A673 (cell line): ENCODE results near the gene USP25.

ENCODE experiments used
- EZH2 ChIP-seq: fragments of 200-600 bp; sonication (generic); IDR thresholded peaks from 2 replicates; pipeline ENCODE4 v1.6.1; 2017; ENCODE audit warnings: borderline replicate concordance, low read depth, mild to moderate bottlenecking, mixed read lengths, antibody characterized with exemption, low read length; ENCODE audit not compliant: poor library complexity, severe bottlenecking
- TF ChIP-seq, protein P1 (sequence below): fragments of 300-800, 200-600 bp; sonication (generic); conservative IDR thresholded peaks from 2 replicates; pipeline ENCODE4 v1.5.1; 2017; ENCODE audit warnings: low read depth, mild to moderate bottlenecking, antibody characterized with exemption, low read length, moderate library complexity, mixed read lengths

DNA sequence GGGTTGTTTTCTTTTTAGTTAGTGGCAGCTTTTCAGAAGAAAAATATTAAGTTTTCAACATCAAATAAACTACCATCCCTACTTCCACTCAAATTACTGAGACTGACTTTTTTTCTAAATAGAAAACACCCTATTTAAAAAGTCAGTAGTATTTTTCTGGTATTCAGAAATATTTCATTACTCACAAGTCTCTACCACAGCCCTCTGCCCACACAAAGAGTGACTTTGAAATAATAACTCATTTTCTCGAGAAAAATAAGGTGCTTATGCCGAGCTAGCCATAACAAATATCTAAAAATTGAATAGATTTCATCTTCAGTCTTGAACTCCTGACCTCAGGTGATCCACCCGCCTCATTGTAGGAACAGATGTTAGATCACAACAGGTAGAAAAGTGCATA is 41.8 kb upstream of the USP25 start:
- TF ChIP-seq, protein P1, sequence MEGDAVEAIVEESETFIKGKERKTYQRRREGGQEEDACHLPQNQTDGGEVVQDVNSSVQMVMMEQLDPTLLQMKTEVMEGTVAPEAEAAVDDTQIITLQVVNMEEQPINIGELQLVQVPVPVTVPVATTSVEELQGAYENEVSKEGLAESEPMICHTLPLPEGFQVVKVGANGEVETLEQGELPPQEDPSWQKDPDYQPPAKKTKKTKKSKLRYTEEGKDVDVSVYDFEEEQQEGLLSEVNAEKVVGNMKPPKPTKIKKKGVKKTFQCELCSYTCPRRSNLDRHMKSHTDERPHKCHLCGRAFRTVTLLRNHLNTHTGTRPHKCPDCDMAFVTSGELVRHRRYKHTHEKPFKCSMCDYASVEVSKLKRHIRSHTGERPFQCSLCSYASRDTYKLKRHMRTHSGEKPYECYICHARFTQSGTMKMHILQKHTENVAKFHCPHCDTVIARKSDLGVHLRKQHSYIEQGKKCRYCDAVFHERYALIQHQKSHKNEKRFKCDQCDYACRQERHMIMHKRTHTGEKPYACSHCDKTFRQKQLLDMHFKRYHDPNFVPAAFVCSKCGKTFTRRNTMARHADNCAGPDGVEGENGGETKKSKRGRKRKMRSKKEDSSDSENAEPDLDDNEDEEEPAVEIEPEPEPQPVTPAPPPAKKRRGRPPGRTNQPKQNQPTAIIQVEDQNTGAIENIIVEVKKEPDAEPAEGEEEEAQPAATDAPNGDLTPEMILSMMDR, result no peak
- TF ChIP-seq EZH2, result no peak
